Heart left ventricle (tissue), 16 donors: ENCODE data around the gene NEU3. TPM values are rescaled to one million over a fixed set of nuclear protein-coding genes. Genes with fewer than 3 reads are reported as not detected.
"Not testable (repeated sequence)": the region's sequence is repeated elsewhere in the genome, so short reads cannot be mapped to it uniquely, and the experiment has no call there.

Source experiments
- ATAC-seq, 4 donors: fragments of 200-7000 bp; cut with Tn5 transposase; one replicate each; pipeline ENCODE4 v1.9.1; 2020 to 2022; ENCODE audit warnings: moderate library complexity in 4 of 4, mild to moderate bottlenecking in 3 of 4, moderate number of reproducible peaks in 1 of 4
- DNase-seq, 5 donors: peaks; one replicate each; pipeline ENCODE4 v3.0.0-alpha.2; 2020
- H3K27ac ChIP-seq, 12 donors: fragments of 200-600 bp; sonication (generic) in 4 of 12; one replicate each; pipeline versions ENCODE4 v1.5.0 to v1.8.0; 2016 to 2022; ENCODE audit warnings: mild to moderate bottlenecking in 2 of 12
- H3K27me3 ChIP-seq, 9 donors: fragments of 200-600 bp; sonication (generic) in 2 of 9; one replicate each; pipeline versions ENCODE4 v1.5.1 to v1.8.0; 2016 to 2022; ENCODE audit warnings: mild to moderate bottlenecking in 3 of 9
- H3K36me3 ChIP-seq, 9 donors: fragments of 200-600 bp; sonication (generic) in 2 of 9; one replicate each; pipeline versions ENCODE4 v1.5.0 to v1.8.0; 2018 to 2022; ENCODE audit warnings: mild to moderate bottlenecking in 2 of 9
- H3K4me1 ChIP-seq, 12 donors: fragments of 200-600 bp; sonication (generic) in 4 of 12; one replicate each; pipeline versions ENCODE4 v1.5.0 to v1.8.0; 2016 to 2022; ENCODE audit warnings: mild to moderate bottlenecking in 3 of 12
- H3K4me3 ChIP-seq, 12 donors: fragments of 200-600 bp; sonication (generic) in 4 of 12; one replicate each; pipeline versions ENCODE4 v1.5.0 to v1.8.0; 2017 to 2022; ENCODE audit warnings: mild to moderate bottlenecking in 9 of 12, moderate library complexity in 4 of 12
- H3K9me3 ChIP-seq, 12 donors: fragments of 200-600 bp; sonication (generic) in 4 of 12; one replicate each; pipeline versions ENCODE4 v1.5.0 to v1.8.0; 2016 to 2022; ENCODE audit warnings: mild to moderate bottlenecking in 1 of 12
- CTCF ChIP-seq, 12 donors: fragments of 200-600 bp; sonication (generic) in 4 of 12; IDR thresholded peaks; one replicate each; pipeline versions ENCODE4 v1.5.0 to v1.8.0; 2018 to 2022; ENCODE audit warnings: antibody characterized with exemption in 12 of 12, mild to moderate bottlenecking in 5 of 12
- POLR2A ChIP-seq, 2 donors: fragments of 450-650 bp; IDR thresholded peaks; one replicate each; pipeline ENCODE4 v1.6.1; 2017; ENCODE audit warnings: antibody characterized with exemption in 2 of 2, mild to moderate bottlenecking in 2 of 2, moderate library complexity in 2 of 2
- WGBS, 4 donors: extraction: QIAGEN DNeasy Blood & Tissue Kit in 2 of 4; methylation state at CpG; one replicate each; pipeline versions ENCODE4 v1.1.5 to v1.1.7; 2013 to 2018; 5-methylcytosine and 5-hydroxymethylcytosine counted together
- intact Hi-C, 10 donors: fragments of 100-400 bp; cut with DNase I; formaldehyde crosslinking; loops; one replicate each; pipeline versions ENCODE4 v1.11.1 to v1.14.2; 2022
- polyA plus RNA-seq, 2 donors: library from polyadenylated mRNA; stranded (reverse); fragments of 200-250 nt; gene quantifications; one replicate each; pipeline ENCODE4 v1.2.3, GENCODE V29; 2013
- total RNA-seq, 9 donors: library from RNA; depleted of rRNA in 2 of 9; stranded (reverse); fragments of >200 nt in 2 of 9; fragmentation: NEBNext Ultra II Directional in 3 of 9; extraction: Animal tissue kit (Norgen Biotek cat#: 25700) in 3 of 9; gene quantifications; one replicate each; pipeline versions ENCODE4 v1.1.0 to v1.2.4, GENCODE V29; 2016 to 2023
- donor health status: ischemic (EF 13 %, LVEDD 7.1; RV severe dilation, severe dysfunction).
- donor health status: healthy with polysubstance abuse.
- donor health status: DM: no; HTN: yes; CAD: no.
- donor health status: DM: no; HTN: no; CAD: no.
- donor health status: ischemic (EF 25% LVEDD 6.9; RV normal size, moderate dysfunction).
- donor health status: ischemic (EF 25% LVEDD 5.7; RV mildly dilated, moderate dysfunction).
- donor health status: healthy.
- donor health status: DM: yes; HTN: yes; CAD: no.
- donor health status: ischemic (EF 35%, LVEDD 5.7; RV mildly dilated, moderate dysfunction).
- donor health status: nonischemic (EF 11% LVEDD 7.7; RV severe dilation, severe dysfunction).
- donor health status: DM: yes; HTN: yes; CAD: no.
- donor health status: PGD.
- donor health status: ischemic (EF 29% LVEDD 5.4; RV normal size, mild dysfunction).
- donor health status: nonischemic (EF 23%, LVEDD 6.1; RV moderate dilation, normal function).

Gene NEU3
- total and polyA plus RNA-seq, 11 donors, result 5.1 to 16.6 (median 7.7) TPM

GRCh38 chr11:75035256-75035655 lies 46.5 kb downstream of the NEU3 start:
- intact Hi-C loops, result no loop called here
- H3K27me3 ChIP-seq, result no peaks in the 10 kb centered on the region
- no peak for ATAC-seq
- H3K4me3 ChIP-seq, result no peak overlapping the region
- no peaks in the 10 kb centered on the region for H3K9me3 ChIP-seq
- no peak overlapping the region for H3K27ac ChIP-seq
- peaks cover 0 to 11% (median 0%) of the 10 kb centered on the region in 12 donors for H3K4me1 ChIP-seq
- DNase-seq, result no peak
- no peaks in the 10 kb centered on the region for H3K36me3 ChIP-seq
- 85 to 91% (median 86%) methylated on average over 5 of the region's 5 CpGs for WGBS, 4 donors
- TF ChIP-seq CTCF (IDR thresholded peaks at IDR 0.05) (no peak), POLR2A (IDR thresholded peaks at IDR 0.05) (no peak)

GRCh38 chr11:75035911-75036565 lies 47.3 kb downstream of the NEU3 start:
- DNase-seq, result no peak
- Histone ChIP-seq H3K27me3 (no peaks in the 10 kb centered on the region), H3K4me1 (peaks cover 0 to 8% (median 0%) of the 10 kb centered on the region in 12 donors), H3K27ac (no peak overlapping the region), H3K9me3 (no peaks in the 10 kb centered on the region), H3K36me3 (no peaks in the 10 kb centered on the region), H3K4me3 (no peak overlapping the region)
- 84 to 89% (median 86%) methylated on average over 3 of the region's 3 CpGs for WGBS, 4 donors
- ATAC-seq, result no peak
- intact Hi-C loops, result no loop called here
- TF ChIP-seq POLR2A (IDR thresholded peaks at IDR 0.05) (no peak), CTCF (IDR thresholded peaks at IDR 0.05) (no peak)

GRCh38 chr11:75040167-75040770 lies 51.5 kb downstream of the NEU3 start:
- DNase-seq (no peak), ATAC-seq (no peak)
- Histone ChIP-seq H3K9me3 (no peaks in the 10 kb centered on the region), H3K4me1 (no peaks in the 10 kb centered on the region), H3K27ac (no peak overlapping the region), H3K4me3 (no peak overlapping the region), H3K27me3 (no peaks in the 10 kb centered on the region), H3K36me3 (no peaks in the 10 kb centered on the region)
- 85 to 89% (median 85%) methylated on average over 11 of the region's 11 CpGs for WGBS, 4 donors
- TF ChIP-seq CTCF (IDR thresholded peaks at IDR 0.05) (no peak), POLR2A (IDR thresholded peaks at IDR 0.05) (no peak)
- intact Hi-C loops, result no loop called here

GRCh38 chr11:75041263-75041662 lies 52.5 kb downstream of the NEU3 start:
- WGBS, 4 donors, result 73 to 95% (median 93%) methylated on average over 2 of the region's 2 CpGs
- Histone ChIP-seq H3K36me3 (no peaks in the 10 kb centered on the region), H3K9me3 (no peaks in the 10 kb centered on the region), H3K27ac (no peak overlapping the region), H3K4me1 (no peaks in the 10 kb centered on the region), H3K27me3 (no peaks in the 10 kb centered on the region), H3K4me3 (no peak overlapping the region)
- intact Hi-C loops, result no loop called here
- ATAC-seq (no peak), DNase-seq (no peak)
- no peak for TF ChIP-seq CTCF (IDR thresholded peaks at IDR 0.05)
- no peak for TF ChIP-seq POLR2A (IDR thresholded peaks at IDR 0.05)

GRCh38 chr11:75041821-75042220 lies 53.1 kb downstream of the NEU3 start:
- intact Hi-C loops, H3K4me3 ChIP-seq, H3K27me3 ChIP-seq, H3K27ac ChIP-seq, ATAC-seq, H3K9me3 ChIP-seq, DNase-seq, H3K4me1 ChIP-seq, H3K36me3 ChIP-seq: not testable (repeated sequence)
- 37 to 57% (median 46%) methylated on average over 3 of the region's 3 CpGs for WGBS, 4 donors

- H3K4me1 ChIP-seq, H3K27me3 ChIP-seq, intact Hi-C loops, ATAC-seq, H3K36me3 ChIP-seq, DNase-seq, H3K4me3 ChIP-seq, H3K27ac ChIP-seq: not testable (repeated sequence)
- 85 to 90% (median 89%) methylated on average over 15 of the region's 15 CpGs for WGBS, 4 donors
- peaks cover 0 to 11% (median 0%) of the 10 kb centered on the region in 12 donors for H3K9me3 ChIP-seq
Observed at GRCh38 chr11:75044381-75045170, 55.8 kb downstream of the NEU3 start.
